GM12878 (cell line): ENCODE measurements around the gene PAFAH2. TPM values are rescaled to one million over a fixed set of nuclear protein-coding genes. Genes with fewer than 3 reads are reported as not detected.

ENCODE experiments used
- ATAC-seq: fragments of 200-7000 bp; cut with Tn5 transposase; 3 replicates; pipeline ENCODE4 v1.9.1; 2020; ENCODE audit warnings: mild to moderate bottlenecking, moderate library complexity
- BruUV-seq: library from RNA; stranded (reverse); fragments of 400-500 nt; replicated peaks from 2 replicates; lab custom pipeline; 2021; lab: Mats Ljungman, UMichigan
- CTCF ChIA-PET: fragments of 300-600 bp; sonication (Branson Sonifier 250); formaldehyde crosslinking; extraction: SDS; loops from one replicate; lab custom pipeline; 2021; ENCODE audit warnings: inconsistent platforms; lab: Yijun Ruan, JAX
- POLR2A ChIA-PET: fragments of 350-600 bp; formaldehyde crosslinking; extraction: SDS; loops from one replicate; lab custom pipeline; 2021; ENCODE audit warnings: inconsistent platforms; lab: Charles Lee
- RAD21 ChIA-PET: fragments of 300-600 bp; sonication (Branson Sonifier 250); formaldehyde crosslinking; loops from one replicate; lab custom pipeline; 2023; ENCODE audit warnings: antibody characterized with exemption; ENCODE audit not compliant: unreplicated experiment; lab: Charles Lee
- SMC1A ChIA-PET: fragments of 300-600 bp; sonication (Branson Sonifier 250); formaldehyde crosslinking; loops from one replicate; lab custom pipeline; 2023; ENCODE audit not compliant: unreplicated experiment, uncharacterized antibody; lab: Charles Lee
- DNase-seq: peaks from one replicate; pipeline ENCODE4 v3.0.0-alpha.2; 2011; ENCODE audit warnings: low read depth, low spot score
- FAIRE-seq: peaks from 3 replicates; lab custom pipeline; 2011; peaks lifted over from hg19 to GRCh38; lab: Jason Lieb, UNC
- H2AFZ ChIP-seq: 2 replicates; pipeline ENCODE4 v1.6.0; 2011; ENCODE audit warnings: low read depth, low read length, control low read depth; ENCODE audit not compliant: control insufficient read depth
- H3K27ac ChIP-seq: 2 replicates; pipeline ENCODE4 v1.5.1; 2011; ENCODE audit warnings: control low read depth; ENCODE audit not compliant: control insufficient read depth, insufficient read depth
- H3K27me3 ChIP-seq, 2 experiments: replicated peaks in 1 of 2; 2 replicates each; pipeline versions ENCODE4 v1.6.0 to v1.6.1; 2011; ENCODE audit warnings: low read length in 1 of 2; ENCODE audit not compliant: control insufficient read depth in 2 of 2, insufficient read depth in 2 of 2
- H3K36me3 ChIP-seq, 2 experiments: 2 replicates each; pipeline ENCODE4 v1.5.1; 2011; ENCODE audit warnings: low read length in 1 of 2; ENCODE audit not compliant: control insufficient read depth in 2 of 2, insufficient read depth in 2 of 2
- H3K4me1 ChIP-seq: 2 replicates; pipeline ENCODE4 v1.6.1; 2011; ENCODE audit warnings: mild to moderate bottlenecking, low read length, moderate library complexity, mixed read lengths; ENCODE audit not compliant: control insufficient read depth, insufficient read depth
- H3K4me2 ChIP-seq: 2 replicates; pipeline ENCODE4 v1.6.0; 2011; ENCODE audit warnings: control low read depth; ENCODE audit not compliant: control insufficient read depth, insufficient read depth
- H3K4me3 ChIP-seq: fragments of 200-600 bp; sonication (generic); 2 replicates; pipeline ENCODE4 v1.5.1; 2016
- H3K79me2 ChIP-seq: 2 replicates; pipeline ENCODE4 v1.6.0; 2011; ENCODE audit warnings: low read length; ENCODE audit not compliant: control insufficient read depth, insufficient read depth
- H3K9ac ChIP-seq: 2 replicates; pipeline ENCODE4 v1.8.0; 2011; ENCODE audit warnings: low read length, control low read depth, mixed read lengths; ENCODE audit not compliant: control insufficient read depth, insufficient read depth
- H3K9me3 ChIP-seq: replicated peaks from 3 replicates; pipeline ENCODE4 v1.5.1; 2011; ENCODE audit warnings: mild to moderate bottlenecking, low read length; ENCODE audit not compliant: control insufficient read depth, insufficient read depth
- H4K20me1 ChIP-seq: 2 replicates; pipeline ENCODE4 v1.6.0; 2011; ENCODE audit not compliant: control insufficient read depth, insufficient read depth
- CHD4 ChIP-seq: fragments of 200-600 bp; sonication (generic); IDR thresholded peaks from 2 replicates; pipeline ENCODE4 v1.6.1; 2016; ENCODE audit warnings: mild to moderate bottlenecking
- MYB ChIP-seq: fragments of 150-350 bp; IDR thresholded peaks from 2 replicates; pipeline ENCODE4 v1.6.1; 2014; ENCODE audit warnings: mild to moderate bottlenecking, low read depth, low read length, borderline replicate concordance
- PAX5 ChIP-seq: IDR thresholded peaks from 2 replicates; pipeline ENCODE4 v1.6.1; 2011; ENCODE audit warnings: low read depth, low read length, borderline replicate concordance
- SIN3A ChIP-seq: IDR thresholded peaks from 2 replicates; pipeline ENCODE4 v1.6.1; 2012; ENCODE audit warnings: low read depth, low read length, improper control_type of control experiment
- SMAD5 ChIP-seq: IDR thresholded peaks from 2 replicates; pipeline ENCODE4 v1.6.1; 2016; ENCODE audit warnings: antibody characterized with exemption, low read depth
- SMC3 ChIP-seq: IDR thresholded peaks from 2 replicates; pipeline ENCODE4 v1.6.1; 2011; ENCODE audit warnings: low read length, improper control_type of control experiment, borderline replicate concordance
- SREBF2 ChIP-seq: IDR thresholded peaks from 2 replicates; pipeline ENCODE4 v1.6.1; 2012; ENCODE audit warnings: mild to moderate bottlenecking, low read length
- TAF1 ChIP-seq: IDR thresholded peaks from 2 replicates; pipeline ENCODE4 v1.6.1; 2011; ENCODE audit warnings: mild to moderate bottlenecking, low read depth, low read length, borderline replicate concordance
- ZNF207 ChIP-seq: fragments of 450-650 bp; IDR thresholded peaks from 2 replicates; pipeline ENCODE4 v1.6.1; 2014; ENCODE audit warnings: antibody characterized with exemption, mild to moderate bottlenecking, borderline replicate concordance
- ZNF217 ChIP-seq: fragments of 450-650 bp; IDR thresholded peaks from 2 replicates; pipeline ENCODE4 v1.6.1; 2017; ENCODE audit warnings: antibody characterized with exemption, mild to moderate bottlenecking
- ZZZ3 ChIP-seq: IDR thresholded peaks from 2 replicates; pipeline ENCODE4 v1.6.1; 2011; ENCODE audit warnings: low read depth; ENCODE audit not compliant: control insufficient read depth, insufficient read length
- whole genome bisulfite sequencing: methylation state at CpG from one replicate; pipeline ENCODE4 v1.1.6; 2016; ENCODE audit warnings: low lambda C conversion rate; ENCODE audit not compliant: insufficient replicate concordance, insufficient coverage; ENCODE audit errors: missing lambda C conversion rate; 5-methylcytosine and 5-hydroxymethylcytosine counted together
- in situ Hi-C: fragments of 300-500 bp; cut with MboI; formaldehyde crosslinking; loops from 9 replicates; pipeline ENCODE4 v1.14.3; 2018; ENCODE audit warnings: mixed read lengths
- intact Hi-C: fragments of 100-400 bp; cut with micrococcal nuclease; formaldehyde crosslinking; loops from one replicate; pipeline ENCODE4 v1.14.2; 2022; ENCODE audit not compliant: unreplicated experiment
- polyA plus RNA-seq, 11 experiments: library from polyadenylated mRNA; depleted of rRNA in 4 of 11; unstranded in 6 of 11; stranded (reverse) in 5 of 11; fragments of >200 nt; fragmentation: Nextera tagmentation in 4 of 11; fragmentation: Illumina TruSeq in 1 of 11; extraction: Ambion mirVana in 4 of 11; extraction: Trizol in 1 of 11; gene quantifications; 1 replicate in 1 of 11; 2 replicates in 10 of 11; pipeline versions ENCODE4 v1.2.1 to v1.2.3, GENCODE V29; 2011 to 2016; ENCODE audit warnings: inconsistent platforms in 2 of 11, missing spikeins in 2 of 11, low read depth in 1 of 11
- total RNA-seq, 4 experiments: library from RNA; depleted of rRNA in 3 of 4; stranded (reverse); fragments of >200 nt in 3 of 4; fragmentation: Illumina TruSeq in 1 of 4; extraction: Trizol in 1 of 4; gene quantifications; 2 replicates each; pipeline versions ENCODE4 v1.2.1 to v1.2.3, GENCODE V29; 2013 to 2021
- TF ChIP-seq, protein P1 (sequence below): fragments of 150-350 bp; IDR thresholded peaks from 2 replicates; pipeline ENCODE4 v1.6.1; 2016; ENCODE audit warnings: low read depth, low read length
- TF ChIP-seq, protein P2 (sequence below): fragments of 450-650 bp; IDR thresholded peaks from 2 replicates; pipeline ENCODE4 v1.6.1; 2017; ENCODE audit warnings: borderline replicate concordance

PAFAH2 gene
- total and polyA plus RNA-seq, 10 of the 15 experiments (the other 5 are each of a cell fraction or from before 2014, with no cell fraction given), result 3.0 to 9.5 (median 6.5) TPM

DNA sequence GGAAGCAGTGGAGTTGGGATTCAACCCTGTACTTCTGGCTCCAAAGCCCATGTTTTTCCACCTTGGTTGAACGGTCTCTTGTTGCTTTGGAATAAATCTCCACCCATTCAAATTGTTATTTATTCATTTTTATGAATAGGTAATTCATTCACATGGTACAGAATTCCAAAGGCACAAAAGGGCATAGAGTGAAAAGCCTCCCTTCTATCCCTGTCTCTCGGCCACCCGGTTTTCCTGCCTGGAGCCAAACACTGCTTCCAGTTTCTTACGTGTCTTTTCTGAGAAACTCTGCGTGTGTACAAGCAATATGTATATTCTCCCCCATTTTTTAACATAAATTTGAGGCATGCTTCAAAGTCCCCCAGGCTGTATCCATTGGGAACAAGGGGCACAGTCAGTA, 27.7 kb upstream of the PAFAH2 start:
- Histone ChIP-seq H3K36me3 (no peaks in the 10 kb centered on the region), H3K4me3 (no peak overlapping the region), H3K79me2 (no peaks in the 10 kb centered on the region), H3K4me2 (no peak overlapping the region), H4K20me1 (no peaks in the 10 kb centered on the region), H3K9ac (no peak overlapping the region), H2AFZ (no peak overlapping the region), H3K27me3 (no peaks in the 10 kb centered on the region; a peak in 3 of 4 replicates), H3K4me1 (no peaks in the 10 kb centered on the region), H3K9me3 (no peaks in the 10 kb centered on the region), H3K27ac (no peak overlapping the region)
- intact Hi-C loops, result no loop called here
- WGBS, result 25% methylated on average over 5 of the region's 5 CpGs
- BruUV-seq, result no TSS peak
- ChIA-PET CTCF (no interaction called here), RAD21 (no interaction called here), POLR2A (interaction anchor here (0.7 kb wide), 1 partner anchor 9 kb away, joined by 3 read pairs; no protein-coding TSS in a partner anchor), SMC1A (no interaction called here)
- in situ Hi-C loops, result no loop called here
- ATAC-seq, result no peak
- TF ChIP-seq ZNF217 (no peak), SMC3 (no peak), ZNF207 (no peak), SIN3A (no peak), CHD4 (no peak), SREBF2 (no peak)
- DNase-seq, result no peak
- FAIRE-seq, result no peak

DNA sequence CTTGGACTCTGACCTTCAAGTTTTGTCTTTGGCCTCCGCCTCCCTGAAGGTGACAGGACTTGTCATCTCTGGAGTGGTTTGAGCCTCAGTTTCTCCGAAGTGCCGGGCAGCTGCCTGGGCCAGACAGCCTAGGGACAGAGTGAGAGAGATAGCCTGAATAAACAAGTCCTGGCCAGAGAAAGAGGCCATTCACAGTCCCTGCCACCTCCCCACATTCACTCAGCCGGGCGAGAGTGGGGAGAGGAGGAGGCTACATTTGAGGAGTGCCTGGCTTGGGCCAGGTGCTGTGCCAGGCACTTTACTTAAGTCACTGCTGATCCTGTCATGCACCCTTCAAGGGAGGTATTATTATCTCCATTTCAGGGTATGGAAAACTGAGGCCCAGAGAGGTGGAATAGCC, 27.2 kb upstream of the PAFAH2 start:
- H3K4me2 ChIP-seq, result no peak overlapping the region
- in situ Hi-C loops (no loop called here), intact Hi-C loops (no loop called here)
- H3K27ac ChIP-seq, result no peak overlapping the region
- FAIRE-seq (no peak), ATAC-seq (no peak), DNase-seq (no peak)
- no peaks in the 10 kb centered on the region; a peak in 3 of 4 replicates for H3K27me3 ChIP-seq
- no peaks in the 10 kb centered on the region for H3K4me1 ChIP-seq
- H3K79me2 ChIP-seq, result no peaks in the 10 kb centered on the region
- H3K9me3 ChIP-seq, result no peaks in the 10 kb centered on the region
- ChIA-PET POLR2A (no interaction called here), SMC1A (no interaction called here), CTCF (no interaction called here), RAD21 (no interaction called here)
- 35% methylated on average over 5 of the region's 5 CpGs for WGBS
- no TSS peak for BruUV-seq
- H2AFZ ChIP-seq, result no peak overlapping the region
- H4K20me1 ChIP-seq, result no peaks in the 10 kb centered on the region
- H3K9ac ChIP-seq, result no peak overlapping the region
- H3K36me3 ChIP-seq, result no peaks in the 10 kb centered on the region
- TF ChIP-seq, protein P1, sequence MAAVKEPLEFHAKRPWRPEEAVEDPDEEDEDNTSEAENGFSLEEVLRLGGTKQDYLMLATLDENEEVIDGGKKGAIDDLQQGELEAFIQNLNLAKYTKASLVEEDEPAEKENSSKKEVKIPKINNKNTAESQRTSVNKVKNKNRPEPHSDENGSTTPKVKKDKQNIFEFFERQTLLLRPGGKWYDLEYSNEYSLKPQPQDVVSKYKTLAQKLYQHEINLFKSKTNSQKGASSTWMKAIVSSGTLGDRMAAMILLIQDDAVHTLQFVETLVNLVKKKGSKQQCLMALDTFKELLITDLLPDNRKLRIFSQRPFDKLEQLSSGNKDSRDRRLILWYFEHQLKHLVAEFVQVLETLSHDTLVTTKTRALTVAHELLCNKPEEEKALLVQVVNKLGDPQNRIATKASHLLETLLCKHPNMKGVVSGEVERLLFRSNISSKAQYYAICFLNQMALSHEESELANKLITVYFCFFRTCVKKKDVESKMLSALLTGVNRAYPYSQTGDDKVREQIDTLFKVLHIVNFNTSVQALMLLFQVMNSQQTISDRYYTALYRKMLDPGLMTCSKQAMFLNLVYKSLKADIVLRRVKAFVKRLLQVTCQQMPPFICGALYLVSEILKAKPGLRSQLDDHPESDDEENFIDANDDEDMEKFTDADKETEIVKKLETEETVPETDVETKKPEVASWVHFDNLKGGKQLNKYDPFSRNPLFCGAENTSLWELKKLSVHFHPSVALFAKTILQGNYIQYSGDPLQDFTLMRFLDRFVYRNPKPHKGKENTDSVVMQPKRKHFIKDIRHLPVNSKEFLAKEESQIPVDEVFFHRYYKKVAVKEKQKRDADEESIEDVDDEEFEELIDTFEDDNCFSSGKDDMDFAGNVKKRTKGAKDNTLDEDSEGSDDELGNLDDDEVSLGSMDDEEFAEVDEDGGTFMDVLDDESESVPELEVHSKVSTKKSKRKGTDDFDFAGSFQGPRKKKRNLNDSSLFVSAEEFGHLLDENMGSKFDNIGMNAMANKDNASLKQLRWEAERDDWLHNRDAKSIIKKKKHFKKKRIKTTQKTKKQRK, result no peak
- TF ChIP-seq TAF1 (no peak), CHD4 (no peak), PAX5 (no peak), MYB (no peak), ZZZ3 (no peak), SMAD5 (no peak)
- TF ChIP-seq, protein P2, sequence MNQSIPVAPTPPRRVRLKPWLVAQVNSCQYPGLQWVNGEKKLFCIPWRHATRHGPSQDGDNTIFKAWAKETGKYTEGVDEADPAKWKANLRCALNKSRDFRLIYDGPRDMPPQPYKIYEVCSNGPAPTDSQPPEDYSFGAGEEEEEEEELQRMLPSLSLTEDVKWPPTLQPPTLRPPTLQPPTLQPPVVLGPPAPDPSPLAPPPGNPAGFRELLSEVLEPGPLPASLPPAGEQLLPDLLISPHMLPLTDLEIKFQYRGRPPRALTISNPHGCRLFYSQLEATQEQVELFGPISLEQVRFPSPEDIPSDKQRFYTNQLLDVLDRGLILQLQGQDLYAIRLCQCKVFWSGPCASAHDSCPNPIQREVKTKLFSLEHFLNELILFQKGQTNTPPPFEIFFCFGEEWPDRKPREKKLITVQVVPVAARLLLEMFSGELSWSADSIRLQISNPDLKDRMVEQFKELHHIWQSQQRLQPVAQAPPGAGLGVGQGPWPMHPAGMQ, result no peak
- H3K4me3 ChIP-seq, result no peak overlapping the region
